IPS DF 6.9 (cell line): Measurements from ENCODE around the gene RRP1.

Experiments used
- DNase-seq: peaks from one replicate; pipeline ENCODE4 v3.0.0-alpha.2; 2013; ENCODE audit warnings: low read depth, low spot score
- H3K27ac ChIP-seq: one replicate; pipeline ENCODE4 v1.5.1; 2013; ENCODE audit warnings: low read length, control low read depth
- H3K27me3 ChIP-seq: 2 replicates; pipeline ENCODE4 v1.6.1; 2013; ENCODE audit warnings: mild to moderate bottlenecking, low read length; ENCODE audit not compliant: control insufficient read depth, insufficient read depth
- H3K36me3 ChIP-seq: 2 replicates; pipeline ENCODE4 v1.6.1; 2013; ENCODE audit warnings: low read length; ENCODE audit not compliant: control insufficient read depth, insufficient read depth
- H3K4me1 ChIP-seq: 2 replicates; pipeline ENCODE4 v1.6.1; 2013; ENCODE audit warnings: low read length; ENCODE audit not compliant: control insufficient read depth, insufficient read depth
- H3K4me3 ChIP-seq: 2 replicates; pipeline ENCODE4 v1.5.1; 2013; ENCODE audit warnings: mild to moderate bottlenecking, low read length
- H3K9me3 ChIP-seq: 2 replicates; pipeline ENCODE4 v1.6.1; 2013; ENCODE audit warnings: low read length, inconsistent platforms; ENCODE audit not compliant: control insufficient read depth, insufficient read depth
- WGBS: extraction: QIAGEN DNeasy Blood & Tissue Kit; methylation state at CpG from one replicate; pipeline ENCODE4 v1.1.7; 2013; ENCODE audit warnings: mixed read lengths, missing lambda C conversion rate; ENCODE audit not compliant: insufficient read length, insufficient coverage; 5-methylcytosine and 5-hydroxymethylcytosine counted together

The RRP1 gene

DNA sequence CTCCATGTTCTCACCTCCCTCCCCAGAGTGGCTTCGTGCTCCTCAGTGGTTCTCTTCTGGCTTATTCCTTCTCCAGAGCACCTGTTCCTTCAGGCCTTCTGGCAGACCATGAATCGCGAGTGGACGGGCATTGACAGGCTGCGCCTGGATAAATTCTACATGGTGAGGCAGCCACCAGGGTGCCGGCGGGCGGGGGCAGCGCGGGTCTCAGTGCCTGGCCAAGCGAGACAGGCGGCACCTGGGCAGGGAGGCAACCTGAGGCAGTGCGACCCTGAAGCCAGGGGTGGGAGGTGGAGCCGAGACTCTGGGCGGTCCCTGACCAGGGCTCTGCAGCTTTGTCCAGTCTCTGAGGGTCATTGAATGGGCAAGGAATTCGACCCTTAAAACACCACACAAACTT lies 3.9 kb downstream of the RRP1 start:
- Histone ChIP-seq H3K4me1 (no peaks in the 10 kb centered on the region), H3K9me3 (no peaks in the 10 kb centered on the region), H3K27ac (no peak overlapping the region), H3K4me3 (no peak overlapping the region), H3K27me3 (no peaks in the 10 kb centered on the region), H3K36me3 (peaks cover 49% of the 10 kb centered on the region)
- DNase-seq = no peak
- no CpG with 5 or more reads among the region's 16 CpGs for WGBS

DNA sequence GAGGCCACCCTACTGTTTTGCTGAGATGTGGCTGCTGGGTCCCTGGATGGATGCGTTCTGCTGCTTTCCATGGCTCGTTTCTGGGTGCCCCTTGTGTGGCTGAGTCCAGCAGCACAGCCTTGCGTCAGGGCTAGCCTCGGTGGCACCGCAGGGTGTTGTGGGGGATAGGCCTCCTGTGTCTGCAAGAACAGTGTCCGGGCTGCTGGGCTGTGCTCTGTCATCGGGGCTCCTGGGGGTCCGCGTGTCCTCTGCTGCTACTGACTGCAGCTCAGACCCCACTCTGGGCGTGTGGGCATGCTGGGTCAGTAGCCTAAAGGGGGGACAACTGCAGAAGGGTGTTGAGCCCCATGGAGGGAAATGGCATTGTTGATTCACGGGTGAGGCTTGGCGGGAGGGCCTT lies 4.9 kb downstream of the RRP1 start:
- H3K36me3 ChIP-seq = peaks cover 60% of the 10 kb centered on the region
- no peak for DNase-seq
- WGBS = no CpG with 5 or more reads among the region's 12 CpGs

DNA sequence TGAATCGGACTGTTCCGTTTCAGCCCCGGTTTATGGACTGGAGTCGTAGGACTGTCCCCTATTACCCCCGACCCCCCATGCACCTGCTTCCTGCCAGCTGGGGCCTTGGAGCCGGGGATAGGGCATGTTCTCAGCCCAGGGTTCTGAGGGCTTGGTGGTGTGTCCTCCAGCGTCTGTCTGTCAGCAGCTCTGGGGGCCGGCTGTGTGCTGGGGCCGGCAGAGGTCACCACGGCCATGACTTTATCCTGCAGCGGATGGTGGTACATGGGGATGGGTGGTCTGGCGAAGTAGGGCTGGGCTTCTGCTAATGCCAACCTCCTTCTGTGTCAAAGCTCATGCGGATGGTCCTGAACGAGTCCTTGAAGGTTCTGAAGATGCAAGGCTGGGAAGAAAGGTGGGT lies 5.5 kb downstream of the RRP1 start:
- no peaks in the 10 kb centered on the region for H3K9me3 ChIP-seq
- WGBS = no CpG with 5 or more reads among the region's 14 CpGs
- no peaks in the 10 kb centered on the region for H3K27me3 ChIP-seq
- H3K36me3 ChIP-seq = peaks cover 65% of the 10 kb centered on the region
- no peaks in the 10 kb centered on the region for H3K4me1 ChIP-seq
- H3K4me3 ChIP-seq = no peak overlapping the region
- no peak for DNase-seq
- H3K27ac ChIP-seq = no peak overlapping the region

More for the DNA sequence above, 4.9 kb downstream of the RRP1 start:
- no peaks in the 10 kb centered on the region for H3K4me1 ChIP-seq
- H3K27me3 ChIP-seq = no peaks in the 10 kb centered on the region
- no peak overlapping the region for H3K27ac ChIP-seq
- H3K4me3 ChIP-seq = no peak overlapping the region
- H3K9me3 ChIP-seq = no peaks in the 10 kb centered on the region

DNA sequence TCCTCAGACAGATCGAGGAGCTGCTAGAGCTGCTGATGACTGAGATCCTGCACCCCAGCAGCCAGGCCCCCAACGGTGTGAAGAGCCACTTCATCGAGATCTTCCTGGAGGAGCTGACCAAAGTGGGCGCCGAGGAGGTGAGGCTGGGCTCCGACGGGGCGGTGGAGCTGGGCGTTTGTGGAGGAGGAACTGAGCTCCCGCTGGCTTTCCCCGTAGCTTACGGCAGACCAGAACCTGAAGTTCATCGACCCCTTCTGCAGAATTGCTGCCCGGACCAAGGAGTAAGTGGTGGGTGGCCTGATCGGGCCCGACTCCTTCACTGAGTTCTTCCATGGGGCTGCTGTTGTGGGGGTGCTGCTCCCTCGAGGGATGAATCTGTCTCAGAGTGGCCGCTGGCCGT lies 8.0 kb downstream of the RRP1 start:
- Histone ChIP-seq H3K27ac (no peak overlapping the region), H3K9me3 (no peaks in the 10 kb centered on the region), H3K27me3 (no peaks in the 10 kb centered on the region), H3K4me3 (no peak overlapping the region), H3K4me1 (no peaks in the 10 kb centered on the region), H3K36me3 (peaks cover 78% of the 10 kb centered on the region)
- no peak for DNase-seq
- WGBS = no CpG with 5 or more reads among the region's 19 CpGs

DNA sequence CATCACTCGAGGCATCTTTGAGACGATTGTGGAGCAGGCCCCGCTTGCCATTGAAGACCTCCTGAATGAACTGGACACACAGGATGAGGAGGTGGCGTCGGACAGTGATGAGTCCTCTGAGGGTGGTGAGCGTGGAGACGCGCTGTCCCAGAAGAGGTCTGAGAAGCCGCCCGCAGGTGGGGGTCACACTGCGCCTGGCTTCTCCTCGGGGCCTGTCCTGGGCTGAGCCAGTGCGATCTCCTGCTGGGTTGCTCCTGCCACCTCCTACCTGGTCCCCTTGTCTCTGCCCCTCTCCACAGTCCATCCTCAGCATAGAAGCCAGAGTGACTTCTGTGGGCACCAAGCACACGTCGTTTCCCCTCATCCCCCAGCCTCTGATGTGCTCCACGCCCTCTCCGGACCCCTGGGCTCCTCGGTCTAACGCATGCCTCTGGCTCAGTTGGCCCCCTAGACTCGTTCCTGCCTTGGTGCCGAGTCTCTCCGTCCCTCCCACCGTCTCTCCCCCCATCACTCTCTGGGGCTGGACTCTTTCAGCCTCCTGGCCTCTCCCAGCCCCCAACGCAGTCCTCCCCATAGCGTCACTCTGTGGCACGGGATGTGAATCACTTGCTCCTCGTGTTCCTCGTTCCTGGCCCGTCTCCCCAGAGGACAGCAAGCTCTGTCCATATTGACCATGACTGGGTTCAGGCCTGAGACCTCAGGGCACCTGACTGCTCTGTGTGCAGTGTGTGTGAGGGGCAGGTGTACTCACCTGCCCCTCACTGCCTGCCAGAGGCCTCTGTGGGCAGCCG lies 8.7 kb downstream of the RRP1 start:
- H3K9me3 ChIP-seq = no peaks in the 10 kb centered on the region
- no peaks in the 10 kb centered on the region for H3K27me3 ChIP-seq
- WGBS = no CpG with 5 or more reads among the region's 30 CpGs
- DNase-seq = no peak
- H3K36me3 ChIP-seq = peaks cover 76% of the 10 kb centered on the region
- H3K4me1 ChIP-seq = no peaks in the 10 kb centered on the region
- H3K4me3 ChIP-seq = no peak overlapping the region
- H3K27ac ChIP-seq = no peak overlapping the region

DNA sequence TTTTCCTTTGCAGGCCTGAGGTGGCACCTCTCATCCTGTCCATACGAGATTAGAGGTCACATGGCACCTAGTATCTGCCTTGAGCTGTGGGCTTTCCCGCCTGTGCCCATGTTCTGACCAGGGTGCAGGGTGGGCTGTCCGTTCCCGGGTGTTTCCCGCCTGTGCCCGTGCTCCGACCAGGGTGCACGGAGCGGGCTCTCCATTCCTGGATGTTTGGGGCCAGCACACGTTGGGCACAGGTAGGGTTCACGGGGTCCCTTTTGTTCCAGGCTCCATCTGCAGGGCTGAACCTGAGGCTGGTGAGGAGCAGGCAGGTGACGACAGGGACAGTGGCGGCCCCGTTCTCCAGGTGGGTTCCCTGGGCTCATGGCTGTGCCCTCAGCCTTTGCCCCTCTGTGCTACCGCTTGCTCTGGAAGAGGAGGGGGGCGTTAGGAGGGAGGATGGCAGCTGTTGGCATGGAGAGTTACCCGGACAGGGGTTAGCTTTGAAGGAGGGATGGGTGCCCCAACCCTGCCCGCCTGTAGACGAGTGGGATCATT lies 10.0 kb downstream of the RRP1 start:
- Histone ChIP-seq H3K4me3 (no peak overlapping the region), H3K4me1 (no peaks in the 10 kb centered on the region), H3K9me3 (no peaks in the 10 kb centered on the region), H3K27ac (no peak overlapping the region), H3K36me3 (peaks cover 74% of the 10 kb centered on the region), H3K27me3 (no peaks in the 10 kb centered on the region)
- DNase-seq = no peak
- no CpG with 5 or more reads among the region's 19 CpGs for WGBS

DNA sequence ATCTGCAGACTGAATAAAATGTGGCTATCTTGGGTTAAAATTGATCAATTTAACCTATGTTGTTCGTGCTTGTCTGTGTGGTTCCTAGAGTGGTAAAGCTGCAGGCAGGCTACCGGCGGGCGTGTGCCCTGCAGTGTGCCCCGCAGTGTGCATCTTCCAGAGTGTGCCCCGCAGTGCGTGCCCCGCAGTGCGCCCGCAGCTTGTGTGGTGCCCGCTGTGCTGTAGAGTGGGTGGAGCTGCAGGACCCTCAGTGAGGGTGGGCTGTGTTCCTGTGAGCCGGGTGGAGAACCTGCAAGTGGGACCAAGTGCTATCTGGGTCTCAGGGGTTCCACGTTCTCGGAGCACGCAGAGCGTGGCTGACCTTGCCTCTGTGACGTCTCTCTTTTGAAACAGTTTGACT lies 10.7 kb downstream of the RRP1 start:
- Histone ChIP-seq H3K36me3 (peaks cover 73% of the 10 kb centered on the region), H3K4me1 (no peaks in the 10 kb centered on the region), H3K27me3 (no peaks in the 10 kb centered on the region), H3K27ac (no peak overlapping the region), H3K9me3 (no peaks in the 10 kb centered on the region), H3K4me3 (no peak overlapping the region)
- no CpG with 5 or more reads among the region's 17 CpGs for WGBS
- no peak for DNase-seq

DNA sequence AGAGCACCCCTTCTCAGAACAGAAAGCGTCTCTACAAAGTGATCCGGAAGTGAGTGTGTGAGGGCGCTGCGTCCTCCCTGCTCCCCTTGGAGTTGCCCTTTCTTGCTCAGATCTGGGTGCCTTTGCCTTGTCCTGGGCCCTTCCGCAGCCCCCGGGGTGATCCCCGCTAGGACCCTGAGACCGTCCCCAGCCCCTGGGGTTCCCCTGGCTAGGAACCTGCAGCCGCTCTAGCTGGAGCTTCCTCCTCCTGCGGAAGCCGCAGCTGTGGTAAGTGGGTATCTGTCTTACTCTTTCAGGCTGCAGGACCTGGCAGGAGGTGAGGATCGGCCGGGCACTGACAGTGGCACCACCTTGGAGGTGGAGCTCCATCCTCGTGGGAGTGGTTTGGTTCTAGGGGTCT lies 11.2 kb downstream of the RRP1 start:
- H3K27ac ChIP-seq = no peak overlapping the region
- H3K4me3 ChIP-seq = no peak overlapping the region
- H3K4me1 ChIP-seq = no peaks in the 10 kb centered on the region
- H3K9me3 ChIP-seq = no peaks in the 10 kb centered on the region
- H3K36me3 ChIP-seq = peaks cover 73% of the 10 kb centered on the region
- WGBS = no CpG with 5 or more reads among the region's 14 CpGs
- no peak for DNase-seq
- H3K27me3 ChIP-seq = no peaks in the 10 kb centered on the region

DNA sequence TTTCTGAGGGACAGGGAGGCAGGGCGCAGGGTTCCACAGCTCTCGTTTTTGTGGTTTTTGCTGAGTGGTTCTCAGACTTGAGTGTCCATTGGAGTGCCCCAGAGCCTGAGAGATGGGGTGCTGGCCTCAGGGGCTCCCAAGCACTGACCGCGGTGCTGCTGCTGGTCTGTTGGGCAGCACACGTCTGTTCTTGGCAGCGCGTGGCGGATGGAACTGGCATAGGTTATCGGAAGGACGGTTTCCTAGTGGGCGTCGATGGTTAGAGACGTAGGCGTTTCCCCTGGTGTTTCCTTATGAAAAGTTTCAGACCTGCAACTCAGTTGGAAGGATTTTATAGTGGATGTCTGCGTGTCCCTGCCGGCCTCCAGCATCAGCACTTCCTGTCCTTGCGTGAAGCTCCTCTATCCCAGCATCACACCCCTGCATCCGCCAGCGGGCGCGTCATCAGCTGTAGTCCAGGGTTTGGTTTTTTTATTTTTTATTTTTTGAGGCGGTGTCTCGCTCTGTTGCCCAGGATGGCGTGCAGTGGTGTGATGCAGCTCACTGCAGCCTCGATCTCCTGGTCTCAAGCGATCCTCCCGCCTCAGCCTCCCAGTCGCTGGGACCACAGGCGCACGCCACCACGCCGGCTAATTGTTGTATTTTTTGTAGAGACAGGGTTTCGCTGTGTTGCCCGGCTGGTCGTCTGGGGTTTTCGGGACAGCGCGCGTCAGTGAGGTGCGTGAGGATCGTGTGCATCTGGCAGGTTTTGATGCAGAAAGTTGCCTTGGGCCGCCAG lies 11.8 kb downstream of the RRP1 start:
- Histone ChIP-seq H3K4me3 (no peak overlapping the region), H3K9me3 (no peaks in the 10 kb centered on the region), H3K36me3 (peaks cover 73% of the 10 kb centered on the region), H3K4me1 (no peaks in the 10 kb centered on the region), H3K27me3 (no peaks in the 10 kb centered on the region), H3K27ac (no peak overlapping the region)
- no peak for DNase-seq
- no CpG with 5 or more reads among the region's 42 CpGs for WGBS

DNA sequence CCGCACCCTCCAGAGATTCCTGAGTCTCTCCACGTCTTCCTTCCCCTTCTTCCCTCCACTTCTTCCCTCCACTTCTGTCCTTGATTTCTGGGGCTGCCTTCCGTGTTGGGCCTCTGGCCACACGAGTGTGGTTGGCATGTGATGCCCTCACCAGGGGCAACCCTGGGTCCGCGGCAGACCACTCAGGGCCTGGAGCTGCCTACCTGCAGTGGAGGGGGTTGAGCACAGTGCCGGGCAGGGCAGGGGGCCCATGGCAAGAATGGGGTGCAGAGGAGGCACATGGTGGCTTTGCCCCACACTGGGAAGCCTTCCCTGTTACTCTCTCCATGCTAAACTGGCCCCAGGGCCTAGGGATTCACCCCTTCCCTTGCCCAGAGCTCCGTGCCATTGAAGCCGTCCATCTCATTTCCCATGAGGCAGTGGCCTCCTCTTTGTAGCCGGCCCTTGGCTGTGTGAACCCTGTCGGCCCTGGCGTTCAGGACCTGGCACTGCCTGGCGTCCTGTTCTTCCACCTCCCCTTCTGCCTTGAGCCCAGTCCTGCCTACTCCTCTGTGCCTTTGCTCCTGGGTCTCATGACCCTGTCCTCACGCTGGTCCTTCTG lies 13.4 kb downstream of the RRP1 start:
- DNase-seq = no peak
- Histone ChIP-seq H3K4me1 (no peaks in the 10 kb centered on the region), H3K4me3 (no peak overlapping the region), H3K27me3 (no peaks in the 10 kb centered on the region), H3K9me3 (no peaks in the 10 kb centered on the region), H3K36me3 (peaks cover 57% of the 10 kb centered on the region), H3K27ac (no peak overlapping the region)
- no CpG with 5 or more reads among the region's 14 CpGs for WGBS
